Vagina (tissue), 2 donors: ENCODE results near the gene KRT222.

Experiments used
- CTCF ChIP-seq, 3 experiments: fragments of 450-650 bp in 2 of 3; fragments of 200-600 bp in 1 of 3; sonication (generic) in 1 of 3; IDR thresholded peaks; one replicate each; pipeline ENCODE4 v1.5.1; 2017 to 2019; ENCODE audit warnings: antibody characterized with exemption in 3 of 3, mild to moderate bottlenecking in 2 of 3, moderate library complexity in 2 of 3
- POLR2A ChIP-seq, 2 donors: fragments of 450-650 bp; IDR thresholded peaks; one replicate each; pipeline ENCODE4 v1.6.1; 2017; ENCODE audit warnings: antibody characterized with exemption in 2 of 2, mild to moderate bottlenecking in 2 of 2, moderate library complexity in 2 of 2

- TF ChIP-seq CTCF (IDR thresholded peaks at IDR 0.05), result no peak
- no peak for TF ChIP-seq POLR2A (IDR thresholded peaks at IDR 0.05)
Measured at GRCh38 chr17:40645291-40645690, 19.7 kb downstream of the KRT222 start.
